Fibroblast of lung (primary cell): ENCODE results near the gene NHSL1. TPM values are rescaled to one million over a fixed set of nuclear protein-coding genes. Genes with fewer than 3 reads are reported as not detected.

ENCODE experiments used
- DNase-seq, 2 donors: peaks; one replicate each; pipeline versions ENCODE4 v3.0.0 to v3.0.0-alpha.2; 2010; ENCODE audit warnings: low read depth in 2 of 2
- H2AFZ ChIP-seq: 2 replicates; pipeline ENCODE4 v1.5.1; 2012; ENCODE audit warnings: low read length, control low read depth, inconsistent platforms
- H3K27ac ChIP-seq: 2 replicates; pipeline ENCODE4 v1.5.1; 2011; ENCODE audit warnings: low read length, control low read depth; ENCODE audit not compliant: insufficient read depth
- H3K27me3 ChIP-seq: 2 replicates; pipeline ENCODE4 v1.5.1; 2011; ENCODE audit warnings: mild to moderate bottlenecking, low read length; ENCODE audit not compliant: control insufficient read depth, insufficient read depth
- H3K36me3 ChIP-seq: 2 replicates; pipeline ENCODE4 v1.5.1; 2011; ENCODE audit warnings: low read length; ENCODE audit not compliant: control insufficient read depth, insufficient read depth
- H3K4me1 ChIP-seq: 2 replicates; pipeline ENCODE4 v1.5.1; 2011; ENCODE audit warnings: low read length; ENCODE audit not compliant: control insufficient read depth, insufficient read depth; ENCODE audit errors: extremely low read depth
- H3K4me2 ChIP-seq: 2 replicates; pipeline ENCODE4 v1.5.1; 2011; ENCODE audit warnings: low read length, control low read depth; ENCODE audit not compliant: insufficient read depth; ENCODE audit errors: extremely low read depth
- H3K4me3 ChIP-seq, 4 experiments: fragments of 200-600 bp in 1 of 4; sonication (generic) in 1 of 4; replicated peaks in 1 of 4; 2 replicates each; pipeline ENCODE4 v1.5.1; 2011 to 2016; ENCODE audit warnings: low read length in 4 of 4, low read depth in 3 of 4, mild to moderate bottlenecking in 3 of 4, control low read depth in 2 of 4, inconsistent platforms in 1 of 4, mixed read lengths in 1 of 4; ENCODE audit not compliant: insufficient read depth in 1 of 4; ENCODE audit errors: control extremely low read depth in 1 of 4
- H3K79me2 ChIP-seq: 2 replicates; pipeline ENCODE4 v1.5.1; 2012; ENCODE audit warnings: mild to moderate bottlenecking, low read length, inconsistent platforms; ENCODE audit not compliant: control insufficient read depth, insufficient read depth
- H3K9ac ChIP-seq: 2 replicates; pipeline ENCODE4 v1.5.1; 2011; ENCODE audit warnings: mild to moderate bottlenecking, low read length, control low read depth; ENCODE audit not compliant: insufficient read depth
- H3K9me3 ChIP-seq: 2 replicates; pipeline ENCODE4 v1.5.1; 2012; ENCODE audit warnings: low read depth, low read length; ENCODE audit not compliant: control insufficient read depth, insufficient read depth
- H4K20me1 ChIP-seq: 2 replicates; pipeline ENCODE4 v1.5.1; 2011; ENCODE audit warnings: low read length; ENCODE audit not compliant: control insufficient read depth, insufficient read depth; ENCODE audit errors: extremely low read depth
- EZH2 ChIP-seq: IDR thresholded peaks from 2 replicates; pipeline ENCODE4 v1.5.1; 2012; ENCODE audit warnings: low read length, control low read depth, mild to moderate bottlenecking; ENCODE audit errors: missing control alignments
- polyA plus RNA-seq, 2 donors: library from polyadenylated mRNA; depleted of rRNA in 1 of 2; stranded (reverse) in 1 of 2; unstranded in 1 of 2; fragments of >200 nt; gene quantifications; 2 replicates each; pipeline ENCODE4 v1.2.1, GENCODE V29; 2011 to 2012; ENCODE audit warnings: missing spikeins in 1 of 2
- total RNA-seq: library from RNA; depleted of rRNA; stranded (reverse); fragments of >200 nt; gene quantifications from 2 replicates; pipeline ENCODE4 v1.2.1, GENCODE V29; 2014
- TF ChIP-seq, protein P1 (sequence below), 2 donors: IDR thresholded peaks in 1 of 2; conservative IDR thresholded peaks in 1 of 2; 1 replicate in 1 of 2; 2 replicates in 1 of 2; pipeline ENCODE4 v1.5.1; 2011 to 2012; ENCODE audit warnings: low read length in 2 of 2, control low read depth in 1 of 2, inconsistent platforms in 1 of 2, low read depth in 1 of 2, mild to moderate bottlenecking in 1 of 2

Gene NHSL1
- total and polyA plus RNA-seq, 2 donors (not counting 1 experiment from before 2014, with no cell fraction given), result 9.5 to 10.6 TPM

DNA sequence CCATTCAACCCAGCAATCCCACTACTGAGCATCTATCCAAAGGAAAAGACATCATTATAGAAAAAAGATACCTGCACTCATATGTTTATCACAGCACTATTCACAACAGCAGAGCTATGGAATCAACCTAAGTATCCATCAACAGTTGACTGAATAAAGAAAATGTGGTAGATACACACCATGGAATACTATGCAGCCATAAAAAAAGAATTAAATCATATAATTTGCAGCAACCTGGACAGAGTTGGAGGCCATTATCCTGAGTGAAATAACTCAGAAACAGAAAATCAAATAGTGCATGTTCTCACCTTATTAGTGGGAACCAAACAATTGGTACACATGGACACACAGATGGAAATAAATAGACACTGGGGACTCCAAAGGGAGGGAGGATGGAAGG lies 23.2 kb downstream of the NHSL1 start:
- Histone ChIP-seq H2AFZ (no peak overlapping the region), H3K9me3 (no peaks in the 10 kb centered on the region), H3K27me3 (no peaks in the 10 kb centered on the region), H3K4me3 (no peak overlapping the region), H3K79me2 (no peaks in the 10 kb centered on the region), H3K4me1 (no peaks in the 10 kb centered on the region), H3K9ac (no peak overlapping the region), H3K36me3 (no peaks in the 10 kb centered on the region), H4K20me1 (no peaks in the 10 kb centered on the region), H3K4me2 (no peak overlapping the region), H3K27ac (no peak overlapping the region)
- no peak for DNase-seq
- TF ChIP-seq, protein P1, sequence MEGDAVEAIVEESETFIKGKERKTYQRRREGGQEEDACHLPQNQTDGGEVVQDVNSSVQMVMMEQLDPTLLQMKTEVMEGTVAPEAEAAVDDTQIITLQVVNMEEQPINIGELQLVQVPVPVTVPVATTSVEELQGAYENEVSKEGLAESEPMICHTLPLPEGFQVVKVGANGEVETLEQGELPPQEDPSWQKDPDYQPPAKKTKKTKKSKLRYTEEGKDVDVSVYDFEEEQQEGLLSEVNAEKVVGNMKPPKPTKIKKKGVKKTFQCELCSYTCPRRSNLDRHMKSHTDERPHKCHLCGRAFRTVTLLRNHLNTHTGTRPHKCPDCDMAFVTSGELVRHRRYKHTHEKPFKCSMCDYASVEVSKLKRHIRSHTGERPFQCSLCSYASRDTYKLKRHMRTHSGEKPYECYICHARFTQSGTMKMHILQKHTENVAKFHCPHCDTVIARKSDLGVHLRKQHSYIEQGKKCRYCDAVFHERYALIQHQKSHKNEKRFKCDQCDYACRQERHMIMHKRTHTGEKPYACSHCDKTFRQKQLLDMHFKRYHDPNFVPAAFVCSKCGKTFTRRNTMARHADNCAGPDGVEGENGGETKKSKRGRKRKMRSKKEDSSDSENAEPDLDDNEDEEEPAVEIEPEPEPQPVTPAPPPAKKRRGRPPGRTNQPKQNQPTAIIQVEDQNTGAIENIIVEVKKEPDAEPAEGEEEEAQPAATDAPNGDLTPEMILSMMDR (conservative IDR thresholded peaks at IDR 0.05 in 1 of 2, IDR thresholded peaks at IDR 0.05 in 1 of 2; ENCODE audit: low read depth in 1 of 2, low read length in 2 of 2), result no peak
- no peak for TF ChIP-seq EZH2

DNA sequence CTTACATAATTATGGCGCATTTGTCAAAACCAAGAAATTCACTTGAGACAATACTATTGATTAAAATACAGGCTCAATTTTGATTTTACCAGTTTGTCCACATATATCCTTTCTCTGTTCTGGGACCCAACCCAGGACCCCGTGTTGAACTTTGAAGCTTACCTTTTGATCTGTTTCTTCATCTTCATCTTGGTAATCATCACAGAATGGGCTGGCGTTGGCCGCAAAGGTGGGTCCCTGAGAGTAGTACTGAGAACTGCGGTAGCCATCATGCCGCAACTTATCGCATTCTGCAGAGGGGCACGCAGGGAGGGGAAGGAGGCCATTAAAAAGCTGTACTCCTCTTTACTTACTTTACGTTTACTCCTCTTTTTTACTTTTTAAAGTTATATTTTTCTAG lies 26.1 kb downstream of the NHSL1 start:
- no peak for TF ChIP-seq EZH2
- TF ChIP-seq, protein P1 (conservative IDR thresholded peaks at IDR 0.05 in 1 of 2, IDR thresholded peaks at IDR 0.05 in 1 of 2; ENCODE audit: low read depth in 1 of 2, low read length in 2 of 2), result no peak
- Histone ChIP-seq H4K20me1 (no peaks in the 10 kb centered on the region), H3K27me3 (no peaks in the 10 kb centered on the region), H3K36me3 (peaks cover 4% of the 10 kb centered on the region), H3K27ac (no peak overlapping the region), H3K4me1 (no peaks in the 10 kb centered on the region), H3K79me2 (no peaks in the 10 kb centered on the region), H3K9me3 (no peaks in the 10 kb centered on the region), H3K4me3 (no peak overlapping the region), H3K9ac (no peak overlapping the region), H3K4me2 (no peak overlapping the region), H2AFZ (no peak overlapping the region)
- no peak for DNase-seq

DNA sequence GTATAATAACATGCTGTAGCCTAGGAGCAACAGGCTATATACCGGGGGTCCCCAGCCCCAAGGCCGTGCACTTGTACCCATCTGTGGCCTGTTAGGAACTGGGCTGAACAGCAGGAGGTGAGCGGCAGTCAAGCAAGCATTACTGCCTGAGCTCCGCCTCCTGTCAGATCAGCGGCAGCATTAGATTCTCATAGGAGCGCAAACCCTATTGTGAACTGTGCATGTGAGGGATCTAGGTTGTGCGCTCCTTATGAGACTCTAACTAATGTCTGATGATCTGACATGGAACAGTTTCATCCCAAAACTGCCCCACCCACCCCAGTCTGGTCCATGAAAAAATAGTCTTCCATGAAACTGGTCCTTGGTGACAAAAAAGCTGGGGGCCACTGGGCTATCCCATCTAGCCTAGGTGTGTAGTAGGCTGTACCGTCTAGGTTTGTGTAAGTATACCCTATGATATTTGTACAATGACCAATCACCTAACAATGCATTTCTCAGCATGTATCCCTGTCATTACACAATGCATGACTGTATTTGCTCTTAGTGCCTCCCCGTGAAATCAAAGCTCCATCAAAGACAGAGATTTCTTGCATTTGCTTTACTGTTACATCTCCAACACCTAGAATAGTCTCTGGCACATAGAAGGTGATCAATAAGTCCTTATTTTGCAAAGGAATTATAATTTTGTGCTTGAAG lies 30.8 kb downstream of the NHSL1 start:
- peak; percentile 40 to 56 for DNase-seq
- TF ChIP-seq, protein P1 (conservative IDR thresholded peaks at IDR 0.05 in 1 of 2, IDR thresholded peaks at IDR 0.05 in 1 of 2; ENCODE audit: low read depth in 1 of 2, low read length in 2 of 2), result no peak

More for the DNA sequence above, 30.8 kb downstream of the NHSL1 start:
- no peaks in the 10 kb centered on the region for H3K9me3 ChIP-seq
- peaks cover 6% of the 10 kb centered on the region for H3K4me1 ChIP-seq
- H3K4me3 ChIP-seq, result no peak overlapping the region
- no peak overlapping the region for H3K27ac ChIP-seq
- no peaks in the 10 kb centered on the region for H3K27me3 ChIP-seq
- H4K20me1 ChIP-seq, result no peaks in the 10 kb centered on the region
- no peak overlapping the region for H3K4me2 ChIP-seq
- no peak overlapping the region for H3K9ac ChIP-seq
- H3K36me3 ChIP-seq, result peaks cover 7% of the 10 kb centered on the region
- no peak overlapping the region for H2AFZ ChIP-seq
- no peaks in the 10 kb centered on the region for H3K79me2 ChIP-seq
